Retinal pigment epithelial cell (primary cell): Measurements from ENCODE around the gene PLXNC1.

Source experiments
- DNase-seq: peaks from one replicate; pipeline ENCODE4 v3.0.0-alpha.2; 2010; ENCODE audit warnings: low read depth
- H3K4me3 ChIP-seq: 2 replicates; pipeline ENCODE4 v1.5.1; 2011; ENCODE audit warnings: mild to moderate bottlenecking, low read length, control low read depth, moderate library complexity
- CTCF ChIP-seq: conservative IDR thresholded peaks from 2 replicates; pipeline ENCODE4 v1.5.1; 2011; ENCODE audit warnings: low read depth, low read length, control low read depth, inconsistent platforms

PLXNC1 gene

GRCh38 chr12:94267921-94268471 lies 119.6 kb downstream of the PLXNC1 start:
- no peak for TF ChIP-seq CTCF
- H3K4me3 ChIP-seq: no peak overlapping the region
- no peak for DNase-seq

GRCh38 chr12:94269316-94269999 lies 121.1 kb downstream of the PLXNC1 start:
- no peak overlapping the region for H3K4me3 ChIP-seq
- no peak for DNase-seq
- no peak for TF ChIP-seq CTCF

GRCh38 chr12:94271351-94271750 lies 123.0 kb downstream of the PLXNC1 start:
- no peak for DNase-seq
- no peak for TF ChIP-seq CTCF
- H3K4me3 ChIP-seq: no peak overlapping the region

- no peak for DNase-seq
- TF ChIP-seq CTCF: no peak
- H3K4me3 ChIP-seq: no peak overlapping the region
Observed at GRCh38 chr12:94272280-94272679, 123.9 kb downstream of the PLXNC1 start.

- no peak overlapping the region for H3K4me3 ChIP-seq
- DNase-seq: no peak
Observed at GRCh38 chr12:94273272-94273671, 124.9 kb downstream of the PLXNC1 start.

GRCh38 chr12:94276725-94277124 lies 128.3 kb downstream of the PLXNC1 start:
- DNase-seq: no peak
- no peak for TF ChIP-seq CTCF
- H3K4me3 ChIP-seq: no peak overlapping the region

More at GRCh38 chr12:94273272-94273671, 124.9 kb downstream of the PLXNC1 start:
- TF ChIP-seq CTCF: no peak

- DNase-seq: no peak
- H3K4me3 ChIP-seq: no peak overlapping the region
- no peak for TF ChIP-seq CTCF
Observed at GRCh38 chr12:94277426-94278000, 129.1 kb downstream of the PLXNC1 start.
